OCI-LY7 (cell line): ENCODE data around the gene ANXA4.

Experiments used
- CTCF ChIP-seq: fragments of 200-600 bp; sonication (generic); conservative IDR thresholded peaks from 2 replicates; pipeline ENCODE4 v1.5.1; 2014; ENCODE audit warnings: mild to moderate bottlenecking, antibody characterized with exemption, low read length, moderate library complexity, mixed read lengths
- EZH2phosphoT487 ChIP-seq: fragments of 200-600 bp; sonication (generic); IDR thresholded peaks from 2 replicates; pipeline ENCODE4 v1.6.1; 2018; ENCODE audit warnings: low read depth, borderline replicate concordance, mild to moderate bottlenecking, mixed run types, antibody characterized with exemption, low read length, moderate library complexity, mixed read lengths

GRCh38 chr2:69863298-69863697 lies 121.4 kb downstream of the ANXA4 start:
- no peak for TF ChIP-seq CTCF
- TF ChIP-seq EZH2phosphoT487, result no peak
